ENCODE data around the gene DOCK7.

The DOCK7 gene

DNA sequence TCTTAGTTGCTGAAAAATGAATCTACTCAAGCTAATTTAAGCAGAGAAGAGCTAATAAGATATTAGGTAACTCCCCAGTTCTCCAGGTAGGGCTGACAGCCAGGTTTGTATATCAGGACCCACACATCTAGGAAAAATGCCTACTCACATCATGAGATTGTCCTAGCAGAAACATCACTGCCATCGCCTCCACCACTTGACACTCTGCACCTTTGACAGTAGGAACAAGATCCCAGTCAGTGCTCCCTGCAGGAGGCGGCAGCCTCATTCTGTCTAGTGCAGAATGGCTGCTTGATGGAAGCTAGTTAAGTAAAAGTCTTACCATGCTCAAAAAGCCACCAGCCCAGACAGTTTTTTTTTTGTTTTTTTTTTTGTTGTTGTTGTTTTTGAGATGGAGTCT is 282.9 kb downstream of the DOCK7 start:
- no peak for DNase-seq (ENCODE audit: low read depth)

Data from activated T-helper 9 cell treated with anti-CD3 and anti-CD28 coated beads, Interleukin-2, amount 50 U/mL, for 16 hours (primary cell).